ENCODE data around the gene PHF10.

- TF ChIP-seq CTCF (IDR thresholded peaks at IDR 0.05; ENCODE audit: low read depth, low read length) (no peak), POLR2A (IDR thresholded peaks at IDR 0.05; ENCODE audit: extremely low read depth, insufficient read length) (no peak), MAX (IDR thresholded peaks at IDR 0.05; ENCODE audit: low read depth, low read length) (no peak)
Measured at GRCh38 chr6:169675011-169675410, 49.3 kb downstream of the PHF10 start.
